Forelimb muscle (tissue), 1 donor: ENCODE measurements around the gene DIPK1A. TPM values are rescaled to one million over a fixed set of nuclear protein-coding genes. Genes with fewer than 3 reads are reported as not detected.

Experiments
- DNase-seq: peaks from one replicate; pipeline ENCODE4 v3.0.0-alpha.2; 2013; ENCODE audit warnings: low read depth
- polyA plus RNA-seq: library from polyadenylated mRNA; unstranded; fragments of 120-200 nt; gene quantifications from one replicate; pipeline ENCODE4 v1.2.1, GENCODE V29; 2013; ENCODE audit not compliant: insufficient read length

Gene DIPK1A
- polyA plus RNA-seq, 1 donor: 10.7 TPM

- DNase-seq: no peak
Measured at GRCh38 chr1:92803140-92803887, 157.9 kb downstream of the DIPK1A start.

- DNase-seq: no peak
Measured at GRCh38 chr1:92797961-92798360, 163.3 kb downstream of the DIPK1A start.

GRCh38 chr1:92797297-92797696 lies 164.0 kb downstream of the DIPK1A start:
- DNase-seq: no peak

- DNase-seq: no peak
Measured at GRCh38 chr1:92795166-92795565, 166.1 kb downstream of the DIPK1A start.

- no peak for DNase-seq
Measured at GRCh38 chr1:92792340-92792782, 168.9 kb downstream of the DIPK1A start.

Other genes with a start within 250 kb of the DIPK1A start
- gene EVI5, start 176.4 kb downstream of the DIPK1A start, polyA plus RNA-seq: 11.5 TPM
- gene RPL5, start 129.4 kb downstream of the DIPK1A start, polyA plus RNA-seq: 2,645 TPM
- 23.5 TPM for gene MTF2, start 117.8 kb upstream of the DIPK1A start, polyA plus RNA-seq
- 26.7 TPM for gene TMED5, start 219.0 kb upstream of the DIPK1A start, polyA plus RNA-seq
- 5.3 TPM for gene CCDC18, start 219.3 kb upstream of the DIPK1A start, polyA plus RNA-seq